Loucy (cell line): Measurements from ENCODE around the gene FZD4.

Source experiments
- H2AFZ ChIP-seq: fragments of 200-600 bp; sonication (generic); 2 replicates; pipeline ENCODE4 v1.6.0; 2016; ENCODE audit warnings: antibody characterized with exemption, mild to moderate bottlenecking, low read length, moderate library complexity
- H3F3A ChIP-seq: fragments of 200-600 bp; 2 replicates; pipeline ENCODE4 v1.6.0; 2016; ENCODE audit warnings: antibody characterized with exemption, low read depth, mild to moderate bottlenecking
- H3K27me3 ChIP-seq: fragments of 200-600 bp; sonication (generic); 2 replicates; pipeline ENCODE4 v1.6.1; 2014; ENCODE audit warnings: low read length, mild to moderate bottlenecking; ENCODE audit not compliant: insufficient read depth, poor library complexity, severe bottlenecking
- H3K36me3 ChIP-seq: fragments of 200-600 bp; sonication (generic); 2 replicates; pipeline ENCODE4 v1.6.1; 2016; ENCODE audit warnings: low read length; ENCODE audit not compliant: insufficient read depth
- H3K4me1 ChIP-seq: fragments of 200-600 bp; sonication (generic); 2 replicates; pipeline ENCODE4 v1.5.1; 2014; ENCODE audit warnings: low read length, mild to moderate bottlenecking; ENCODE audit not compliant: insufficient read depth, poor library complexity, severe bottlenecking
- H3K4me2 ChIP-seq: fragments of 200-600 bp; sonication (generic); 2 replicates; pipeline ENCODE4 v1.6.0; 2014; ENCODE audit warnings: antibody characterized with exemption, low read length, low read depth, mild to moderate bottlenecking; ENCODE audit not compliant: poor library complexity, severe bottlenecking
- H3K4me3 ChIP-seq: fragments of 200-600 bp; sonication (generic); 2 replicates; pipeline ENCODE4 v1.5.1; 2014; ENCODE audit warnings: low read length, mild to moderate bottlenecking, mixed read lengths; ENCODE audit not compliant: poor library complexity, severe bottlenecking
- H3K79me2 ChIP-seq: fragments of 200-600 bp; sonication (generic); 2 replicates; pipeline ENCODE4 v1.6.1; 2014; ENCODE audit warnings: low read length; ENCODE audit not compliant: insufficient read depth
- H3K9ac ChIP-seq: fragments of 200-600 bp; sonication (generic); 2 replicates; pipeline ENCODE4 v1.6.0; 2014; ENCODE audit warnings: mild to moderate bottlenecking, low read depth, low read length, moderate library complexity; ENCODE audit not compliant: poor library complexity, severe bottlenecking
- H3K9me2 ChIP-seq: fragments of 200-600 bp; sonication (generic); replicated peaks from 2 replicates; pipeline ENCODE4 v1.6.1; 2016; ENCODE audit warnings: low read depth, low read length, mixed read lengths
- H3K9me3 ChIP-seq: fragments of 200-600 bp; sonication (generic); 2 replicates; pipeline ENCODE4 v1.6.1; 2014; ENCODE audit warnings: mild to moderate bottlenecking, antibody characterized with exemption, low read length, low read depth; ENCODE audit not compliant: insufficient read depth
- H4K20me1 ChIP-seq: fragments of 200-600 bp; sonication (generic); 2 replicates; pipeline ENCODE4 v1.6.0; 2014; ENCODE audit warnings: antibody characterized with exemption, low read length, mild to moderate bottlenecking; ENCODE audit not compliant: insufficient read depth, poor library complexity, severe bottlenecking
- EZH2phosphoT487 ChIP-seq: fragments of 200-600 bp; IDR thresholded peaks from 2 replicates; pipeline ENCODE4 v1.6.1; 2018; ENCODE audit warnings: antibody characterized with exemption, mild to moderate bottlenecking, moderate library complexity, borderline replicate concordance
- TF ChIP-seq, protein P1 (sequence below): fragments of 200-600 bp; sonication (generic); conservative IDR thresholded peaks from 2 replicates; pipeline ENCODE4 v1.5.1; 2014; ENCODE audit warnings: mild to moderate bottlenecking, antibody characterized with exemption, low read length

Gene FZD4

GRCh38 chr11:86901599-86901998 lies 53.6 kb downstream of the FZD4 start:
- Histone ChIP-seq H3K4me2 (no peak overlapping the region), H3K4me3 (no peak overlapping the region), H4K20me1 (no peaks in the 10 kb centered on the region), H2AFZ (no peak overlapping the region), H3K36me3 (no peaks in the 10 kb centered on the region), H3K9me3 (no peaks in the 10 kb centered on the region), H3K27me3 (no peaks in the 10 kb centered on the region), H3K9me2 (no peaks in the 10 kb centered on the region), H3K4me1 (no peaks in the 10 kb centered on the region), H3F3A (no peaks in the 10 kb centered on the region), H3K9ac (no peak overlapping the region), H3K79me2 (no peaks in the 10 kb centered on the region)
- TF ChIP-seq, protein P1, sequence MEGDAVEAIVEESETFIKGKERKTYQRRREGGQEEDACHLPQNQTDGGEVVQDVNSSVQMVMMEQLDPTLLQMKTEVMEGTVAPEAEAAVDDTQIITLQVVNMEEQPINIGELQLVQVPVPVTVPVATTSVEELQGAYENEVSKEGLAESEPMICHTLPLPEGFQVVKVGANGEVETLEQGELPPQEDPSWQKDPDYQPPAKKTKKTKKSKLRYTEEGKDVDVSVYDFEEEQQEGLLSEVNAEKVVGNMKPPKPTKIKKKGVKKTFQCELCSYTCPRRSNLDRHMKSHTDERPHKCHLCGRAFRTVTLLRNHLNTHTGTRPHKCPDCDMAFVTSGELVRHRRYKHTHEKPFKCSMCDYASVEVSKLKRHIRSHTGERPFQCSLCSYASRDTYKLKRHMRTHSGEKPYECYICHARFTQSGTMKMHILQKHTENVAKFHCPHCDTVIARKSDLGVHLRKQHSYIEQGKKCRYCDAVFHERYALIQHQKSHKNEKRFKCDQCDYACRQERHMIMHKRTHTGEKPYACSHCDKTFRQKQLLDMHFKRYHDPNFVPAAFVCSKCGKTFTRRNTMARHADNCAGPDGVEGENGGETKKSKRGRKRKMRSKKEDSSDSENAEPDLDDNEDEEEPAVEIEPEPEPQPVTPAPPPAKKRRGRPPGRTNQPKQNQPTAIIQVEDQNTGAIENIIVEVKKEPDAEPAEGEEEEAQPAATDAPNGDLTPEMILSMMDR = no peak
- no peak for TF ChIP-seq EZH2phosphoT487

- Histone ChIP-seq H3K4me1 (no peaks in the 10 kb centered on the region), H3K9me3 (no peaks in the 10 kb centered on the region), H3K36me3 (no peaks in the 10 kb centered on the region), H4K20me1 (no peaks in the 10 kb centered on the region), H3K9me2 (no peaks in the 10 kb centered on the region), H3K9ac (no peak overlapping the region), H3K4me3 (no peak overlapping the region), H3K4me2 (no peak overlapping the region), H2AFZ (no peak overlapping the region), H3F3A (no peaks in the 10 kb centered on the region), H3K79me2 (no peaks in the 10 kb centered on the region), H3K27me3 (no peaks in the 10 kb centered on the region)
- TF ChIP-seq, protein P1 = no peak
- TF ChIP-seq EZH2phosphoT487 = no peak
Observed at GRCh38 chr11:86900162-86900561, 55.0 kb downstream of the FZD4 start.

GRCh38 chr11:86898689-86899088 lies 56.5 kb downstream of the FZD4 start:
- no peak for TF ChIP-seq EZH2phosphoT487
- TF ChIP-seq, protein P1 = no peak
- no peaks in the 10 kb centered on the region for H3K27me3 ChIP-seq
- no peaks in the 10 kb centered on the region for H3F3A ChIP-seq

More at GRCh38 chr11:86898689-86899088, 56.5 kb downstream of the FZD4 start:
- Histone ChIP-seq H3K9me2 (no peaks in the 10 kb centered on the region), H3K36me3 (no peaks in the 10 kb centered on the region), H4K20me1 (no peaks in the 10 kb centered on the region), H3K79me2 (no peaks in the 10 kb centered on the region), H3K4me2 (no peak overlapping the region), H2AFZ (no peak overlapping the region), H3K9ac (no peak overlapping the region), H3K9me3 (no peaks in the 10 kb centered on the region), H3K4me1 (no peaks in the 10 kb centered on the region), H3K4me3 (no peak overlapping the region)
